Type B pancreatic cell (in vitro differentiated cells): ENCODE data around the gene MRTFA. TPM values are rescaled to one million over a fixed set of nuclear protein-coding genes. Genes with fewer than 3 reads are reported as not detected.
"Not testable (repeated sequence)": the region's sequence is repeated elsewhere in the genome, so short reads cannot be mapped to it uniquely, and the experiment has no call there.

Experiments used
- DNase-seq: peaks from one replicate; pipeline ENCODE4 v3.0.0; 2021; ENCODE audit warnings: mixed read lengths; ENCODE audit not compliant: unreplicated experiment; ENCODE audit errors: extremely low spot score
- H3K27ac Mint-ChIP-seq: 2 replicates; pipeline ENCODE4 v1.8.0; 2021; ENCODE audit warnings: mild to moderate bottlenecking, mixed read lengths
- H3K27me3 Mint-ChIP-seq: 2 replicates; pipeline ENCODE4 v1.8.0; 2021; ENCODE audit warnings: mixed read lengths
- H3K36me3 Mint-ChIP-seq: 2 replicates; pipeline ENCODE4 v1.8.0; 2021; ENCODE audit warnings: mixed read lengths
- H3K4me1 Mint-ChIP-seq: one replicate; pipeline ENCODE4 v1.8.0; 2021; ENCODE audit warnings: mixed read lengths; ENCODE audit not compliant: unreplicated experiment
- H3K4me3 Mint-ChIP-seq: 2 replicates; pipeline ENCODE4 v1.8.0; 2021; ENCODE audit warnings: mild to moderate bottlenecking, mixed read lengths
- H3K9me3 Mint-ChIP-seq: 2 replicates; pipeline ENCODE4 v1.8.0; 2021; ENCODE audit warnings: mixed read lengths
- total RNA-seq: library from RNA; stranded (reverse); gene quantifications from 2 replicates; pipeline ENCODE4 v1.2.1, GENCODE V29; 2021; ENCODE audit warnings: low replicate concordance
- TF ChIP-seq, protein P1 (sequence below): fragments of 200-600 bp; sonication (generic); conservative IDR thresholded peaks from 2 replicates; pipeline ENCODE4 v1.5.0; 2021; ENCODE audit warnings: antibody characterized with exemption, mild to moderate bottlenecking

The MRTFA gene
- total RNA-seq, 1 donor from 2014 or later, result 49.8 TPM

DNA sequence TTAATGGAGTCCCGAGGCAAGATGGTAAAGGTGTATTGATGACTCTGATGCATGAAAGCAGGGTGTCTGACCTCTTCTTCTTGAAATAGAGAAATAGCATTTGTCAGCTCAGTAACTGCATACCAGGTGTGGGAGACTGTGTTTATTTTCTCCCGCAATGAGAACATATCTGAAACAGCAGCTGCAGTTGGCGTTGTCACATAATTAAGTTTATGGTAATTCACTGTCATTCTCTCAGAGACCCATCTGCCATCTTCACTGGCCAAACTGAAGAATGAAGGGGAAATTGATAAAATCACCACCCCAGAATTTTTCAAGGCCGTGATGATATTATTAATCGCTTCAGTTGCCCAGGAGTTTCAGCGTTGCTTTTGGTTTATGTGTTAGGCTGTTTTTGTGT lies 22.6 kb upstream of the MRTFA start:
- TF ChIP-seq, protein P1, sequence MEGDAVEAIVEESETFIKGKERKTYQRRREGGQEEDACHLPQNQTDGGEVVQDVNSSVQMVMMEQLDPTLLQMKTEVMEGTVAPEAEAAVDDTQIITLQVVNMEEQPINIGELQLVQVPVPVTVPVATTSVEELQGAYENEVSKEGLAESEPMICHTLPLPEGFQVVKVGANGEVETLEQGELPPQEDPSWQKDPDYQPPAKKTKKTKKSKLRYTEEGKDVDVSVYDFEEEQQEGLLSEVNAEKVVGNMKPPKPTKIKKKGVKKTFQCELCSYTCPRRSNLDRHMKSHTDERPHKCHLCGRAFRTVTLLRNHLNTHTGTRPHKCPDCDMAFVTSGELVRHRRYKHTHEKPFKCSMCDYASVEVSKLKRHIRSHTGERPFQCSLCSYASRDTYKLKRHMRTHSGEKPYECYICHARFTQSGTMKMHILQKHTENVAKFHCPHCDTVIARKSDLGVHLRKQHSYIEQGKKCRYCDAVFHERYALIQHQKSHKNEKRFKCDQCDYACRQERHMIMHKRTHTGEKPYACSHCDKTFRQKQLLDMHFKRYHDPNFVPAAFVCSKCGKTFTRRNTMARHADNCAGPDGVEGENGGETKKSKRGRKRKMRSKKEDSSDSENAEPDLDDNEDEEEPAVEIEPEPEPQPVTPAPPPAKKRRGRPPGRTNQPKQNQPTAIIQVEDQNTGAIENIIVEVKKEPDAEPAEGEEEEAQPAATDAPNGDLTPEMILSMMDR, result no peak
- no peak overlapping the region for H3K4me3 Mint-ChIP-seq
- no peak overlapping the region for H3K27ac Mint-ChIP-seq
- no peaks in the 10 kb centered on the region for H3K36me3 Mint-ChIP-seq
- H3K4me1 Mint-ChIP-seq, result peaks cover 8% of the 10 kb centered on the region
- no peaks in the 10 kb centered on the region for H3K27me3 Mint-ChIP-seq
- H3K9me3 Mint-ChIP-seq, result no peaks in the 10 kb centered on the region
- DNase-seq, result no peak

DNA sequence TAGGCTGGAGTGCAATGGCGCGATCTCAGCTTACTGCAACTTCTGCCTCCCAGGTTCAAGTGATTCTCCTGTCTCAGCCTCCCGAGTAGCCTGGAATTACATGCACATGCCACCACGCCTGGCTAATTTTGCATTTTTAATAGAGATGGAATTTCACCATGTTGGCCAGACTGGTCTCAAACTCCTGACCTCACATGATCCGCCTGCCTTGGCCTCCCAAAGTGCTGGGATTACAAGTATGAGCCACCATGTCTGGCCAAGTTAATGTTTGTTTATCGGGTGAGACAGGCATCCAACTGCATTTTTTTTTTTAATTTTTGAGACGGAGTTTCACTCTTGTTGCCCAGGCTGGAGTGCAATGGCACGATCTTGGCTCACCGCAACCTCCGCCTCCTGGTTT lies 20.1 kb upstream of the MRTFA start:
- H3K27ac Mint-ChIP-seq, H3K36me3 Mint-ChIP-seq, DNase-seq, H3K4me3 Mint-ChIP-seq, H3K27me3 Mint-ChIP-seq, H3K9me3 Mint-ChIP-seq: not testable (repeated sequence)
- H3K4me1 Mint-ChIP-seq, result peaks cover 14% of the 10 kb centered on the region

DNA sequence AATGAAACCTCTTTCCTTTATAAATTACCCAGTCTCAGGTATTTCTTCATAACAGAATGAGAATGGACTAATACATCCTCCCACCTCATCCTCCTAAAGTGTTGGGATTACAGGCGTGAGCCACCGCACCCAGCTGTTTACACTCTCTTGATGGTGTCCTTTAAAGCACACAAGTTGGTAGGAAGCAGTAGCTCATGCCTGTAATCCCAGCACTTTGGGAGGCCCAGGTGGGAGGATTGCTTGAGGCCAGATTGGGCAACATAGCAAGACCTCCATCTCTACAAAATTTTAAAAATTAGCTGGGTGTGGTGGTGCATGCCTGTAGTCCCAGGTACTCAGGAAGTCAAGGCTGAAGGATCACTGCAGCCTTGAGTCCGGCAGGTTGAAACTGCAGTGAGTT lies 19.4 kb upstream of the MRTFA start:
- H3K27ac Mint-ChIP-seq, H3K27me3 Mint-ChIP-seq, H3K9me3 Mint-ChIP-seq, DNase-seq, H3K4me3 Mint-ChIP-seq, H3K36me3 Mint-ChIP-seq: not testable (repeated sequence)
- peaks cover 20% of the 10 kb centered on the region for H3K4me1 Mint-ChIP-seq

DNA sequence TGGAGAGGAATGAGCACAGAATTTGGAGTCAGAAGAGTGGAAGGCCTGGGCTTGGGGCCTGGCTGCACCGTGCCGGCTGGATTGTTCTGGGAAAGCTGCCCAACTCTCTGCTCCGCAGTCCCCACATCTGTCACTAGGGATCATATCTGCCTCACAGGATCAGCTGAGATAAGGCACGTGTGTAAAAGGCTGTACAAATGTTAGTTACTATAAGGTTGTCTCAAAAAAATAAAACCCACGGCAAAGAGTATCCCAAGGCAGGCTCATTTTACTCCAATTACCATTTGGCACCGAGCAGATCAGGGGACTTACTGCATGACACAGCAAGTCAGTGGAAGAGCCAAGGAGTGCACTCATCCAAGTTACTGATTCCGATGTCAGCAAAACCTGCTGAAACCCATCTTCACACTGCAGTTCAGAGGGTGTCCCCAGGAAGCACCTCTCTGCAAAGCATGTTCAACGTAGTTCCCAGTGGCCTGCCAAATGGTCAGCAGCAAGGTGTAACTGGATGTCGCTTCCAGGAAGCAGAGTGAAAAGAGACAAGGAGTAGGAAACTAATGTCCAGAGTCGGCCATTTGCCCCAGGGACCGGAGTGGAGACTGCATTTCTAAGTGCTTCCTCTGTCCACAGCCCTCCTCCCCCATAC lies 18.1 kb upstream of the MRTFA start:
- Mint-ChIP-seq H3K27me3 (no peaks in the 10 kb centered on the region), H3K4me1 (peaks cover 22% of the 10 kb centered on the region), H3K27ac (peak overlapping the region; percentile 66), H3K4me3 (peak overlapping the region; percentile 15), H3K36me3 (no peaks in the 10 kb centered on the region), H3K9me3 (no peaks in the 10 kb centered on the region)
- TF ChIP-seq, protein P1, result peak; percentile 52
- DNase-seq, result no peak

DNA sequence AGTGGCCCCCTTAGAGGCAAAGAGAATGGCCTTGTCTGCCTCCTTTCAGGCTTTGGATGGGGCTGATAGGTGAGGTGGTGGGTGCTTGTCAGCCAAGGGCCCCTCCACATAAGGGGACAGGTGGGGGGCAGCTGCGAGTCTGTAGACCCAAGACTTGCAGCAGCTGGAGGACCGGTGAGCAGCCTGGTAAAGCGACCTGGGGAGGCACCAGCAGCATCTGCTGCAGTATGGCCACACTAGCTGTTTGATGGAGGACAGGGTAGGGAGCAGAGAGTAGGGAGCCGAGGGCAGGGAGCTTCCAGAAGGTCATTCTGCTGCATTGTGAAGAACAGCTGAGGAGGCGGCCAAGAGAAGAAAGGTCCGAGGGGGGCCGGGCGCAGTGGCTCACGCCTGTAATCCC lies 16.8 kb upstream of the MRTFA start:
- no peak overlapping the region for H3K27ac Mint-ChIP-seq
- H3K4me3 Mint-ChIP-seq, result no peak overlapping the region
- H3K36me3 Mint-ChIP-seq, result no peaks in the 10 kb centered on the region
- peaks cover 22% of the 10 kb centered on the region for H3K4me1 Mint-ChIP-seq
- no peak for DNase-seq
- H3K27me3 Mint-ChIP-seq, result no peaks in the 10 kb centered on the region
- no peaks in the 10 kb centered on the region for H3K9me3 Mint-ChIP-seq
- TF ChIP-seq, protein P1, result no peak

DNA sequence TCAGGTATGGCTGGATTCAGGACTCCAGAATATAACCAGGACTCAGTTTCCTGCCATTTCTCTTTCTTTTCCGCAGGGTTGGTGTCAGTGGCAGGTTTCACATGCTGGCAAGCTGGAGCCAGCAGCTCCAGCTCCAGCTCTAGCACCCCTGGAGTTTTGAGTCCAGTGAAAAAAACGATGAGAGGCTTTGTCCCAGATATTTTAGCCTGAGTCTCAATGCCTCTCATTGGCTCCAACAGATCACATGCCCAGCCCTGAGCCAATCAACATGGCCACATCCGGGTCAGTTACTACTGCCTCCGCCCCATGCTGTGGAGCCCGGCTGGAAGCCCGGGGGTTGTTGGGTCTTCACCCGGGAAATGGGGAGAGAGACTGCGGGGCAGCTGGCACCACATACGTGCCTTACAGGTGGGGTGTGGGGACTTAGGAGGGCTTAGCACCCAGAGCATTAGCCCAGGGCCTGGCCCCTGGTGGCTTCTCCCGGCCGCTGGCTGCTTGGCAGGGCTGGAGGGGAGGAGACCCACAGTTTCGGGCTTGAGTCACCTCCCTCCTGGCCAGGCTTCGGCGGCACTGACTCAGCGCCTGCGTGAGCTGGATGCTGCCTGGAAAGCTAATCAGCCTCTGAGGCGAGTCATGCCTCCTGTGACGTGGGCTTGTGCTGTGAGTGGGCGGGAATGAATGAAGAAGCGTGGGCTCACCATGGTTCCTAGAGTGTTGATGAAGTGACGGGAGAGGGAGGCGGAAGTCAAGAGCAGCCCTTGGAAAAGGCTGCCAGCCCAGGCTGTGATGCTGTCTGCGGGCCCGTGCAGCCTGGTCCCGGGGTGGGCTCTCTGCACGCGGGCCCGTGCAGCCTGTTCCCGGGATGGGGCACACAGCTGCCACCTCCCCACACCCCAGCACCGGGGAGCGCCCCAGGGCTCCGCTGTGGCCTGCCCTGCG lies 15.3 kb upstream of the MRTFA start:
- Mint-ChIP-seq H3K36me3 (no peaks in the 10 kb centered on the region), H3K27ac (peak overlapping the region; percentile 95), H3K4me3 (peak overlapping the region; percentile 88), H3K4me1 (peaks cover 25% of the 10 kb centered on the region), H3K27me3 (no peaks in the 10 kb centered on the region), H3K9me3 (no peaks in the 10 kb centered on the region)
- peak; percentile 75 for DNase-seq
- TF ChIP-seq, protein P1, result no peak
